Activated naive CD4-positive, alpha-beta T cell treated with anti-CD3 and anti-CD28 coated beads, Interleukin-2, amount 50 U/mL, for 72 hours (primary cell): ENCODE data around the gene PCK1. TPM values are rescaled to one million over a fixed set of nuclear protein-coding genes. Genes with fewer than 3 reads are reported as not detected.

Source experiments
- ATAC-seq, 2 donors: fragments of 150-1000 bp; cut with Tn5 transposase; 2 replicates each; pipeline ENCODE4 v1.10.0; 2021; ENCODE audit warnings: mild to moderate bottlenecking in 2 of 2, moderate library complexity in 2 of 2
- DNase-seq, 2 donors: peaks; one replicate each; pipeline ENCODE4 v3.0.0; 2021 to 2022; ENCODE audit warnings: low spot score in 2 of 2
- H3K27ac Mint-ChIP-seq, 2 donors: one replicate each; pipeline ENCODE4 v1.8.0; 2022; ENCODE audit warnings: mild to moderate bottlenecking in 2 of 2, mixed read lengths in 2 of 2
- H3K36me3 Mint-ChIP-seq, 2 donors: one replicate each; pipeline ENCODE4 v1.8.0; 2022; ENCODE audit warnings: mixed read lengths in 2 of 2
- H3K9me3 Mint-ChIP-seq, 2 donors: one replicate each; pipeline ENCODE4 v1.8.0; 2022; ENCODE audit warnings: mixed read lengths in 2 of 2
- total RNA-seq, 2 donors: library from RNA; stranded (reverse); gene quantifications; one replicate each; pipeline ENCODE4 v1.2.3, GENCODE V29; 2022

The PCK1 gene
- total RNA-seq, 2 donors from 2014 or later = not detected

DNA sequence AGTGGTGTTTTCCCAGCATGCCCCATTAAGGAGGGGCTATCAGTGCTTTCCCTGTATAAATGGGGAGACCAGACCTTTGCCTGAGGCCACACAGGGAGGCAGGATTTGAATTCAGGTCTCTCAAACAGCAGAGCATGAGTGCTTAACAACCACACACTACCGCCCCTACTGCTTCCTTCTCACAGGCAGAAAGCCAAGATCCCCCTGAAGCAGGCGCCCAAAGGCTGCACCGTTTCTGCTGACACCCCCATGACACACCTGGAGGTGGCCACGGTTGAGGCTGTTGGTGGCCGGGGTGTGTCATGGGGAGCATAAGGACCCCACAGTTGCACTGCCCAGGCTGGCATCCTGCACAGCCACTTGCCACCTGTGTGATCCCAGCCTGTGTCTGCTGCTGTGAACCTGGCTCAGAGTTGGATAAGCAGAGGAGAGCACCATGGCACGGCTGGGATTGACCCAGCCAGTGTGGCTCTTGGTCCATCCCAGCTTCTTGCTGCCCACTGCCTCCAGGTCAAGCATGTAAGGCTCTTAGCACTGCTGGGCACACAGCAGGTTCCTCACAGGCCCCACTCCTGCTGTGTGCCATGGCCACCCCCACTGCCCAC, 28.3 kb downstream of the PCK1 start:
- DNase-seq (no peak), ATAC-seq (no peak)
- no peaks in the 10 kb centered on the region for H3K9me3 Mint-ChIP-seq
- H3K27ac Mint-ChIP-seq = no peak overlapping the region
- H3K36me3 Mint-ChIP-seq = no peaks in the 10 kb centered on the region

DNA sequence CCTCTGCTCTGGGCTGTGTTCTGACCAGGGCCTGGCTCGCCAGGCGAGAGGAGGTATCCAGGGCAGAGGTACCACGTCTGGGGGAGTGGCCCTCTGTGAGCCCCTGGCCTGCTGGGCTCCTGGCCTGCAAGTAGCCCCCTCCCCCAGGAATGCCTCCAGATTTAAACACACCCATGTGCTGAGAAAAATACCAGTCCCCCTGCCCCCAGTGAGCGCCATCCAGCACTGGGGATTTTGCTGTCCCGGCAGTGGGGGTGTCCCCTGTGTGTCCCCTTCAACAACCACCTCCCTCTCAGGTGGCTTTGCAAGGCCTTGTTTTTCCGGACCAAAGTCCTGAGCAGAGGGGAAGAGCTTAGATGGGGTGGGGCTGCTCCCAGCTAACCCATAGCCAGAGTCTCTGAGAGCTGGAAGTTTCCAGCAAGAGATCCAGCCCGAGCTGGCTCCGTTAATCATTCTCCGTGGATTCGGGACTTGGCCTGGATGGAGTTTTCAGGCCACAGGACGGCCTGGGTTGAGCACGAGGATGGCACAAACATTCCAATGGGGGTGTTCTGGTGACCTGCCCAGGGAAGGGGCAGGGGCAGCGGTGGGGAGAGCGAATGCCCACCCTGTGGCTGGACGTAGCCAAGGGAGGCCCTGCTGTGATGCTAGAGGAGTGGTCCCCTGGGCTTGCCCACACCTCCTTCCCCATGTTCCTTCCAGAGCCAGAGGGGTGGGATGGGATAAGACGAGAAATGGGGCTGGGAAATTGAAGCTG, 29.0 kb downstream of the PCK1 start:
- ATAC-seq = no peak
- DNase-seq = no peak
- H3K27ac Mint-ChIP-seq = no peak overlapping the region
- no peaks in the 10 kb centered on the region for H3K9me3 Mint-ChIP-seq
- no peaks in the 10 kb centered on the region for H3K36me3 Mint-ChIP-seq

DNA sequence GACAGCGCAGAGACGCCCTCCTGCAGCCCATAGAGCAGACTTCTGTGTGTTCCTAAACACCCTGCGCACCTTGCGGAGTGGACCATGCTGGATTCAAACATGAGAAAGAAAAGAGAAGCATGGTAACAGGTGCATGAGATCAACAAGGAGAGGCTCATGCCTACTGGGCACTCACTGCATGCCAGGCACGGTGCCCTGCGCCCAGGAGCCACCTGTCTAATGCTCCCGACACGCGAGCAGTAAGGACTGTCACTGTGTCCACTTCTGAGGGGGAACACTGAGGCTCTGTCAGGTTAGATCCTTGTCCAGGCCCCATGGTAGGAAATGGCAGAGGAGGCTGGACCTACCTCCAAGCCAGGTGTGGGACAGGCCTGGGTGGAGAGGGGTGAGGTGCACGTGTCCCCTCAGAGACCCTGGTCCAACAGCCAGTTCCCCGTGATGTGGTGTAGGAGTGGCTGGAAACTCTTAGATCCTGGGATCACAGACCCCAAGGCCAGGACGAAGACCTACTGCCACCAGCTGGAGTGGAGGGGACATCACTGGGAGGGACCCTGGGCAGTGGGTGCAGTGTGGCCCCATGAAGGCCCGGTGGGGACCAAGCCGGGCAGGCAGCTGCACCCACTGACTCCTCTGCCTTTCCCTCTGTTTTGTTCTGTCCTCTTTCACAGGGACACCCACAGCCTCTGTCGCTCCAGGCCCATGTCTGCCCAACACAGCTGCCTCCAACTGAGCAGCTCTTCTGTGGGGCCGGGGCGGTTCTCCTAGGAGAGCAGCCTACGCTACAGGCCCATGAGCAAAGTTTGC, 29.8 kb downstream of the PCK1 start:
- Mint-ChIP-seq H3K27ac (no peak overlapping the region), H3K36me3 (no peaks in the 10 kb centered on the region), H3K9me3 (no peaks in the 10 kb centered on the region)
- ATAC-seq = no peak
- no peak for DNase-seq

DNA sequence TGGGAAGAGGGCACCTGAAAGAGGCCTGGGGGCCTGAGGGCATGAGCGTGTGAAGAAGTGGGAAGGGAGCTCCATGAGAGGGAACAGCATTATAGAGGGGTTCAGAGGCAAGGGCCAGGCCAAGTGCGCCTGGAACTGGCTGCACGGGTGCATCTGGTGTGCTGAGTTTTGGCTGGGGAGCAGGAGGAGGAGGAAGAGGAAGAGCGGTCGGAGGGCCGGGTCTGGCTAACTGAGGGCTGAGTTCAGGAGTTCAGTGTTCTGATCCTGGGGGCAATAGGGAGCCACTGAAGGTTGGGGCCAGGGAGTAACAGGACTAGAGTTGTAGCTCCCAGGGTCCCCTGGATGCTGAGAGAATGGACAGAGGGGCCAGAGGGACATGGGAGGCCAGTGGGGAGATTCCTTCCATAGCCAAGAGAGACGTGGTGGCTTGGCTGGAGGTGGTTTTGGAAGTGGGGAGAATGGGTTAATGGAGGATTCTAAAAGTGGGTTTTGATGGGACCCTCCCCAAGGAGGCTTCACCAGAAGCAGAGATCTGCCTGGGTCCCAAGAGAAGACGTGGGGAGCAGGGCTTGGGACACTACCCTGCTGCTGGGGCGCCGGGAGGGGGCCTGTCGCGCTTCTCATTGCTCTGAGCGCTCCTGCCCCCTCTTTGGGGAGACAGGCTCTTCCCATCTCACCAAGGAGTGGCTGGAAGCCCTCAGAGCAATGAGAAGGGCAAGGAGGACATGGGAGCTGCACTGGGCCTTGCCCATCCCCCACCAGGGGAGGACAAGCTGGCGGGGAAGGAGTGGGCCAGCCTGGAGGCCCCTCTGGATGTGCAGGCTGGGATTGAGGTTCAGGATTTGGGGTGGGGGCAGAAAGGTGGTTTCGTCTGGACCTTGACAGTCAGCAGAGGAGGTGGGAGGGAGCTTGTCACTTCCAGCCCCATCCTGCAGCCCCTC, 30.6 kb downstream of the PCK1 start:
- Mint-ChIP-seq H3K36me3 (no peaks in the 10 kb centered on the region), H3K9me3 (no peaks in the 10 kb centered on the region), H3K27ac (no peak overlapping the region)
- ATAC-seq (no peak), DNase-seq (no peak)

DNA sequence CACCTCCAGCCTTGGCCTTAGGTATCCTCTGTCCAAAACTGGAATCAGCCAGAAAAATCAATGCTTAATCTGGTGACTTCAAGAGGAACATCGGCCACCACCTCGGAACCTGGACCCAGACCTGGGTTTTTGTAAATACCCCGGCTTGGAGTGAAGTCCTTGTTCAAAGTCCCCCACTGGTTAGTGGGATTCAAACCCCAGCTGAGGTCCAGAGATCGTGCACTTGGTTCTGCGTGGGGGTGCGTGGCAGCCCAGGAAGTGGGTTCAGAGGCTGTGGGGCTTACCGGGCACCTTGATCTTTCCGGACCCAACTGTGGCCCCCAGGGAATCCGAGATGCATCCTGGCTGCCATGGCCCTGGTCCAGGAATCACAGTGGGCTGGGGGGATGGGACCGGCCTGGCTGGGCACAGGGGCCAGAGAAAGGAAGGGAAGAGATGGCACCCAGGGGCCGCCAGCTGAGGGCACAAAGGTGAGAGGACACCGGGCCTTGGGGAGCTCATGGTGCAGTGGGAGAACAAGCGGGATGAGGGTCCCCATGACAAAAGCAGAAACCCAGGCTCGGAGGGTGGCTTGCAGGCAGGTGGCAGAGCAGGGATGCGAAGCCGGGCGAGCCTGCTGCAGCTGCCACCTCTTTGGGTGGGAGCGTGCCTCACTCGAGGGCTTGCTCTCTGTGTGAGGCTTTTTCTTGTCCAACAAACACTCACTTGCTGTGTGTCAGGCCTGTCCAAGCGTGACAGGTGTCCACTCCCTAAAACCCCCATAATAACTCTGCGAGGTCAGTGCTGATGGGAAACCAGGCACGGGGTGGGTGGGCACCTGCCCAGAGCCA, 31.6 kb downstream of the PCK1 start:
- H3K9me3 Mint-ChIP-seq = no peaks in the 10 kb centered on the region
- ATAC-seq = no peak

DNA sequence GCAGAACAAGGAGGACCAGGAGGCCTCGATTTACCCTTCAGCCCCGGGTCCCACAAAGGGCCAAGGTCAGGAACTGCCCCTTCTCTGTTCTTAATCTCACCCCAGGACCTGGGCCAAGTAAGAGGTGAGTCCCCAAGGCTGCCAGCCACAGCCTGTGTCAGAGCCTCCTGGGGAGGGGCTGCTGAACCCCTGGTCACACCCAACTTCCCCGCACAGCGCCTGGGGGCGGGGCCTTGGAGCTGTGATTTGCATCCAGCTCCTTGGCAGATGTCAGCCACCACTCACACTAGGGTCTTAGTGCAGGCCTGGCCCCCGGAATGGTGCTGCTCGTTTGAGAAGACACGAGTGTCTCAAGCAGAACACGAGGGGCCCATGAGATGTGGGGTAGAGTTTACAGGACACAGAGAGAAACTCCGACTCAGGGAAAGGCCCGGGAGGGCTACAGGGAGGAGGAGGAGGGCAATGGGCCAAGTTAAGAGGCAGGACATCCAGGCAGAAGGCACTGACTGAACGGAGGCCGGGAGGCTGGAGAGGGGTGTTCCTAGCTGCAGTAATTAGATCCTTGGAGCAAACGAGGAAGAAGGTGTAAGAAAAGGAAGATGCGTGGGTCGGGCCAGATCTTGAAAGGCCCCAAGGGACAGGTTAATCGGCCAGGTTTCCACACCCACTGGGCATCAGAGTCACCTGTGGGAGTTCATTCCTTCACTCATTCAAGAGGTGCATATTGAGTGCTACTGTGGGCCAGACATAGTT, 32.4 kb downstream of the PCK1 start:
- DNase-seq (no peak), ATAC-seq (no peak)
- no peak overlapping the region for H3K27ac Mint-ChIP-seq

More for the DNA sequence above, 31.6 kb downstream of the PCK1 start:
- Mint-ChIP-seq H3K27ac (no peak overlapping the region), H3K36me3 (no peaks in the 10 kb centered on the region)
- DNase-seq = no peak

DNA sequence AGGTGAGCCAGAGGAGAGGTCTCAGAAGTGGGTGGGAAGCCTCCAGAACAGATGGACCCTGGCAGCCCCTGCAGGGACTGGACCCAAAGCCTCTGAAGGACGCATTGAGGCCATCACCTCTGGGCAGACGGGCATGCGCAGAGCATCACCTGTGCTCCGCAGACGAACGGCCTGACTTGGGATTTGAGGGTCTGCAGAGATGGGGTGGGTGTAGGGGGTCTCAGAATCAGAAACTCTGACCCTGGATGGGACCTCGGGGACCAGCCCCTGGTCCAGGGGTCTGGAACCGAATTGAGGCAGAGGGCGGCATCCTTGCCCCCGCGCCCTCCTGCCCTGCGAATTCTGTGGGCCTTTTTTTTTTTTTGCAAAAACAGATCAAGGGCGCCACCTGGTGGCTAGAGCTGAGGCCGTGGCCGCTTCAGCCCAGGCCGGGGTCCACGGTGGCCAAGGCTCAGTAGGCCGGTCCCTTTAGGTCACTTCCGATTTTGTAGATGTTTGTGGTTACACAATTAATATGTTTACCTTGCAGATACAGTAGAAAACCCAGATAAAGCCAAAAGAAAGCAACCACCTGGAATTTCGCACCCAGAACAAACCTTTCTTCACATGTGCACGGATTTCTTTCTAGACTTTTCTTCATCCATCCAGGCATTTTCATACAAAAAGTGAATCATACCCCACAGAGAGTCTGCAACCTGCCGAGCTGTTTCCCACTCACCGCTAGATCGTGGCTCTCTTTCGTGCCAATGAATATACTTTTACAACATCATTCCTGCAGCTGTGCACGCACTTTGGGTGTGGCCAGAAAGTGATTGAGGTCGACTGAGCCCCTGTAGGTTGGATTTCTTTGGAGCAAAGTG, 33.4 kb downstream of the PCK1 start:
- ATAC-seq = peak; percentile 36 to 54
- no peaks in the 10 kb centered on the region for H3K36me3 Mint-ChIP-seq
- no peaks in the 10 kb centered on the region for H3K9me3 Mint-ChIP-seq
- DNase-seq = peak in 1 of 2 donors; percentile 70
- H3K27ac Mint-ChIP-seq = no peak overlapping the region

More for the DNA sequence above, 32.4 kb downstream of the PCK1 start:
- Mint-ChIP-seq H3K9me3 (no peaks in the 10 kb centered on the region), H3K36me3 (no peaks in the 10 kb centered on the region)

DNA sequence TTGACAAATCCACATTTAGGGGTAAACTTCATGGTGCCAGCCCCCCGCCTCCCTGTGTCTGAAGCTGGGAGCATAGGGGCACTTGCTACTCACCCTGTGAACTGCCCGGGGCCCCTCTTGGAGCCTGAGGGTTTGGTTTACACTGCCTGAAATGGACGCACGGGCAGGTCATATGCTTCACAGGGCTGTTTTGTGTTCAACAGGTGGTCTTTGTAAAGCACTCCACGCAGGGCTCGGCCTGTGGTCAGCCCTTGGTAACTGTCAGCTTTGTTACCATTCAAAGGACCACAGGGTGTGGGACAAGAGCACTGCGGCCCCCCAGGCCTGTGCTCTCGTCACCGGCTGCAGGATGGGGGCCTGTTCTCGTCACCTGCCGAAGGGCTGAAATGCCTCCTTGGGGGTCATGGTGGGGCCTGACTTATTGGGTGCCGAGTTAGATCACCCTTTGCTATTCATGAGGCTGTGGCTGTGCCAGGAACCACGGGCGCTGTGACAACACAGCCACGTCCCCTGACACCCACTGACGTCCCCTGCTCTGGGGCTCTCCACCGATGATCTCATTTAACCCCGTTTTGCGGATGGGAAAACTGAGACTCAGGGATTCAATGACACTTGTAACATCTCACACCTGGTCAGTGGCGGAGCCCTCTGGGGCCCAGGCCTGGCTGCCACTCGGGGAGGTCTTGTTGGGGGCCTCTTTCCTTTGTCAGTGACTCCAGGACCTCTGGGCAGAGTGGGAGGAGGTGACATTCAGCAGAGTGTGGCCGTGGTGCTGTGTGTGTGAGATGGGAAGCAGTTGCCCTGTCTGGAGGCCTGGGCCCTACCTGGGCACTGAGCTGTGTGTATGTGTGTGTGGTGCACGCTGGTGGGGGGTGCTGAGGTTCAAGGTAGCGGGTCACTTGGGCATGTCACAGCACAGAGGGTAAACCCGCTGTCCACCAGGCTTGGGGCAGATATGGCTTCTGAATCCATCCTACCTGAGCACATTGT, 34.4 kb downstream of the PCK1 start:
- H3K9me3 Mint-ChIP-seq = no peaks in the 10 kb centered on the region
- no peaks in the 10 kb centered on the region for H3K36me3 Mint-ChIP-seq
- no peak overlapping the region for H3K27ac Mint-ChIP-seq
- ATAC-seq (no peak), DNase-seq (no peak)

DNA sequence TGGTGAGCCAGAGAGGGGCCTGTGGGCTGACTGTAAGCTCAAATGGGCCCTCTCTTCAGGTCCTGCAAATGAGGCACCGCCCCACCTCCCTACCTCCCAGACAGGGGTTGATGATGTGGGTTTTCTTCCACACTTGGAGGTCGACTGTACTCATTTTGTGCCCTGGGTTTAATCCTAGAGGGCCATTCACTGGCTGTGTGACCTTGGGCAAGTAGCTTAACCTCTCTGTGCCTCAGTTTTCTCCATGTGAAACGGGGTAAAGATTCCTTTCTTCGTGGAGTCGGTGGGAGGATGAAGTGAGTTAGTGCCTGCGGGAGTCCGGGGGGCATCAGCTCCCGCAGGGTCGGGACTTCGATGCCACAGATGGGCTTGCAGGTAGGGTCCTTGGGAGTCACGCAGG, 35.4 kb downstream of the PCK1 start:
- no peak for DNase-seq
- Mint-ChIP-seq H3K9me3 (no peaks in the 10 kb centered on the region), H3K27ac (no peak overlapping the region), H3K36me3 (no peaks in the 10 kb centered on the region)
- no peak for ATAC-seq

DNA sequence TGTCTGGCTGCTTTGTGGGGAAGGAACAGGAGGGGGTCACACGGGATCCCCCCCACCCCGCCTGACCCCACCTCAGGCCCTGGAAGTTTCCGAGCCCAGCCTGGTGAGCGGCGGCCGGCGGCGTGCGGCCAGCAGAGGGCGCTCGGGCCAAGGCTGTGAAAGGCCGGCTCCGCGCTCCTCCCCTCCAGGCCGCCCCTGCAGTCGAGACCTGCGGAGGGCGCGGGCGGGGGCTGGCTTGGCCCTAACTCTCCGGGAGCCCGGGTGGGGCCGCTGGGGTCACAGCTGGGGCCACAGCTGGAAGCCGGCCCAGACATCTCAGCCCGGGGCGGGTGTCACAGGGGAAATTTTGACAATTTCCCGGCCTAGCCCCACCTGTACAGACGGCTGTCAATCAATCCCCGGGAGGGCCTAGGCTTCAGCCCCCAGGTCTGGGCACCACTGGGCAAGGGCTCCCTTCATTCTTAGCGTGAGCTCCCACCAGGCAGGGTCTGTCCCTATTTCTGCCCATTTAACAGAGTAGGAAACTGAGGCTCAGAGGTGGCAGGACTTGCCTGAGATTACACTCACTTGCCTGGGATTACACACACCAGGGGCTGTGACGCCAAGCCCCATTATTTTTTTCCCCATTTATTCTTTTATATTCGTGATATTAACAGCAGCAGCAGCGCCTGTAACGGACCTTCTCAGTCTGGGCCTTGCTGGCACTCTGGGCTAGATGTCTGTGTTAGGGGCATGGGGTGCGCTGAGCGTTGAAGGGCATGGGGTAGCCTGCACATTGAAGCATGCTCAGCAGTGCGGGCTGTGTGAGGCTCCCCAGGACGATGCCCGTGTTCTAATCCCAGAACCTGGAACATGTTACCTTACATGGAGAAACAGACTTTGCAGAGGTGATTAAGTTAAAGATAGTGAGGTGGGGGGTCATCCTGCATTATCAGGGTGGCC, 36.4 kb downstream of the PCK1 start:
- Mint-ChIP-seq H3K9me3 (no peaks in the 10 kb centered on the region), H3K27ac (no peak overlapping the region), H3K36me3 (no peaks in the 10 kb centered on the region)
- peak; percentile 84 for ATAC-seq
- DNase-seq = peak; percentile 69 to 85

DNA sequence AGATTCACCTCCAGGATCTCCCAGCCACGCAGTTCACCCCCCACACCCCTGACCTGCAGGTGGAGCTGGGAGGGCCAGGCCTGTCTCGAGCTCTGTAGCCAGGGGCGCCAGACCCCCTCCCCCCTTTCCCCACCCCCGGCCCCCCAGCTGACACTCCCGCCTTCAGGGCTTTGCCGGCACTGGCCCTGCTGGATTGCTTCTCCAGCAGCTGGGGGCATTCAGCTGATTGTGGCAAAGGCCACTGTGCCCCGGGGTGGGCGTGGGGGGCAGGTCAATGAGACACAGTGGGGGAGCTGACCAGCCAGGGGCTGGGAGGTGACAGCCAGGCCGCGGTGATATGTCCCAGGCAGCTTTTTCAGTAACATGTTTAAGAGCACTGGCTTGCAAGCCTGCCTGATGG, 37.1 kb downstream of the PCK1 start:
- Mint-ChIP-seq H3K27ac (no peak overlapping the region), H3K9me3 (no peaks in the 10 kb centered on the region), H3K36me3 (no peaks in the 10 kb centered on the region)
- DNase-seq = no peak
- no peak for ATAC-seq

DNA sequence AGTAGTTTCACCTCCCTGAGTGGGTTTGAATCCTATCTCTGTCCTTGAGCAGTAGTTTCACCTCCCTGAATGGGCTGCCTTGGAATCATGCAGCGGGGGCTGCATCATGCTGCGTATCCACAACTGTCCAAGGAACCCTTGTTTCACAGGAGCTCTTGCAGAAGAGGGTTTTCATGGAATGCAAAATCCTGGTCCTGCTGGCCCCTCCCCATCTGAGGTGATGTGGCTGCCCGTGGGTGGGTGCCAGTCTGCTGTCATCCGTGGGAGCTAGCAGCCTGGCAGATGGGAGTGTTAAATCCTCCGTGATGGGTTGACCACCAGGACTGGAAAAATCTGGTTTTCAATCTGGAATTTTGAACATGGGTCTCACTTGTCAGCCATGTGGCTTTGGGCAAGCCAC, 37.6 kb downstream of the PCK1 start:
- ATAC-seq = no peak
- no peak for DNase-seq
- Mint-ChIP-seq H3K27ac (no peak overlapping the region), H3K9me3 (no peaks in the 10 kb centered on the region), H3K36me3 (no peaks in the 10 kb centered on the region)
